ENCODE data around the gene FARP2.

FARP2 gene

DNA sequence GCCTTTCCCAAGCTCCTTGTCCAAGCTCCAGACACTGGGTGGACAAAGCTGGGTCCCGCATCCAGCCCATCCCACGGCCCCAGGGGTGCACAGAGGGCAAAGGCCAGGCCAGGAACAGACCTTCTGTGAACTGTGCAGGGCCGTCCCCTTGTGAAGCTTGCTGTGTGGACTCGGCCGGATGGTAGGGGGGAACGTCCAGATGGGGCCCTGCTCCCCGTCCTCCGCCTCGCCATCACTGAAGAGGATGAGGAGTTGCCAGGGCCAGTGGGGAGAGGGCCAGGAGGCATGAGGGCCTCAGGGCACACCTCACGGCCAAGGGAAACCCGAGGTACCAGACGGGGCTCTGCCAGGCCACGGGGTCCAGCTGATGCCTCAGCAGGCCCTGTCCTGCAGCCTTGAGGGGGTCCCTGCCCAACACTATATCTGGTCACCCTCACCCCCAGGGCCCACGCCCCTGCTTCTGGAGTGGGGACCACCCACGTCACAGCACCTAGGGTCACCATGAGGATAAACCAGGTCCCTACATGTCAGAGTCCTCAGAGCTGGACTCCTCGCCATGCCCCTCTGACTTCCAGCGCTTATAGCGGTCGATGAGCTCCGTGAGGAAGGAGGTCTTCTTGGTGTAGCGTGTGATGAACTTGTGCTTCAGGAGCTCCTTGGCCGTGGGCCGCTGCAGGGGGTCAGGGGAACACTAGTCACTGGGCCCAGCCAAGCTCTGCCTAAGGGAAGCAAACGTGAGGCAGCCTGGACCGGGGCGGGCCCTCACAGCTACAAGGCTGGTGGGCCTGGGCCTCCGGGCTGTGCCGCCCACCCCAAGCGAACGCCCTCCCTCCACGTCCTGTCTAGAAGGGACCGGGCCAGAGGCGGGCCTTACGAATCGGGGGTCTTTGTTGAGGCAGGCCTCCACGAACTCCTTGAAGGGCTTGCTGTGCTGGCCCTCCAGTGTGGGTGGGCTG lies 142.3 kb downstream of the FARP2 start:
- Histone ChIP-seq H3F3A (ENCODE audit: insufficient read depth, low read length) (no peaks in the 10 kb centered on the region), H3K27me3 (ENCODE audit: insufficient read depth, low read length) (no peaks in the 10 kb centered on the region), H4K20me1 (ENCODE audit: insufficient read depth, low read length) (no peaks in the 10 kb centered on the region), H3K4me2 (ENCODE audit: low read length) (no peak overlapping the region), H3K9ac (ENCODE audit: low read length) (no peak overlapping the region), H3K4me1 (ENCODE audit: insufficient read depth, low read length, severe bottlenecking) (no peaks in the 10 kb centered on the region), H2AFZ (ENCODE audit: low read length) (no peak overlapping the region), H3K79me2 (ENCODE audit: insufficient read depth, low read length) (no peaks in the 10 kb centered on the region), H3K9me2 (ENCODE audit: low read depth, low read length) (no peaks in the 10 kb centered on the region), H3K36me3 (ENCODE audit: insufficient read depth, low read length) (peaks cover 17% of the 10 kb centered on the region), H3K9me3 (ENCODE audit: low read length) (no peaks in the 10 kb centered on the region), H3K4me3 (ENCODE audit: low read depth, low read length, poor library complexity, severe bottlenecking) (no peak overlapping the region), H3K27ac (ENCODE audit: low read depth, low read length, poor library complexity, severe bottlenecking) (no peak overlapping the region)
- TF ChIP-seq, protein P1, sequence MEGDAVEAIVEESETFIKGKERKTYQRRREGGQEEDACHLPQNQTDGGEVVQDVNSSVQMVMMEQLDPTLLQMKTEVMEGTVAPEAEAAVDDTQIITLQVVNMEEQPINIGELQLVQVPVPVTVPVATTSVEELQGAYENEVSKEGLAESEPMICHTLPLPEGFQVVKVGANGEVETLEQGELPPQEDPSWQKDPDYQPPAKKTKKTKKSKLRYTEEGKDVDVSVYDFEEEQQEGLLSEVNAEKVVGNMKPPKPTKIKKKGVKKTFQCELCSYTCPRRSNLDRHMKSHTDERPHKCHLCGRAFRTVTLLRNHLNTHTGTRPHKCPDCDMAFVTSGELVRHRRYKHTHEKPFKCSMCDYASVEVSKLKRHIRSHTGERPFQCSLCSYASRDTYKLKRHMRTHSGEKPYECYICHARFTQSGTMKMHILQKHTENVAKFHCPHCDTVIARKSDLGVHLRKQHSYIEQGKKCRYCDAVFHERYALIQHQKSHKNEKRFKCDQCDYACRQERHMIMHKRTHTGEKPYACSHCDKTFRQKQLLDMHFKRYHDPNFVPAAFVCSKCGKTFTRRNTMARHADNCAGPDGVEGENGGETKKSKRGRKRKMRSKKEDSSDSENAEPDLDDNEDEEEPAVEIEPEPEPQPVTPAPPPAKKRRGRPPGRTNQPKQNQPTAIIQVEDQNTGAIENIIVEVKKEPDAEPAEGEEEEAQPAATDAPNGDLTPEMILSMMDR (IDR thresholded peaks at IDR 0.05; ENCODE audit: low read length), result no peak
- TF ChIP-seq EZH2 (IDR thresholded peaks at IDR 0.05; ENCODE audit: borderline replicate concordance, low read length), result no peak

DNA sequence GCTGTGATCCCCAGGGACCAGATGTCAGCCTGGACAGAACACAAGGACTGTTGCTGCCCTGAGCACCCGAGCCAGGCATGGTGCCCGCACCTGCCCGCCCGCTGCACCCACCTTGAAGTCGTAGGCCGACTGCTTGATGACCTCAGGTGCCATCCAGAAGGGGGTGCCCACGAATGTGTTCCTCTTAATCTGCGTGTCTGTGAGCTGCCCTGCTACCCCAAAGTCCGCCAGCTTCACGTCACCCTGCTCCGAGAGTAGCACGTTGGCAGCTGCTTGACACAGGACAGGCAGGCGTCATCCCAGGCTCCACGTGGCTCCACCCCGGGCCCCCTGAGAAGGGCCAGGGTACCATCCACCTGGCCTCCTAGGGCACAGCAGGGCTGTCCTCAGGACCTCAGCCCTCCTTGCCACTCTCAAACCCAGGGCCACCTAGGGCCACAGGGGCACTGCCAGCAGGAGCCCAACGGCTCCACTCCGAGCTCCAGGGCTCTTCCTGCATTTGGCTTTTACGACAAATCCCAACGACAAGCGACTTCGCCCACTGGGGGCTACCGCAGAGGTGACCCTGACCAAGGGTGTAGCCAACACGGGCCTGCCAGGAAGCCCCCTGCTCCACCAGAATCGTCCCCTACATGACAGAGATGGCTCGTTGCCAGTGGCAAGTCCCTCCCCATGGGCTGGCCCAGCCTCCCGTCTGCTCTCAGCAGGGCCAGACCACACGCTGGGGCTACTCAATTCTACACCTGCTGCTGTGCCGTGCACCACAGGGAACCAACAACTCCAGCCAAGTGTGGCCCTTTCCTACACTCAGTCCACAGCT lies 143.3 kb downstream of the FARP2 start:
- H3K9me3 ChIP-seq (ENCODE audit: low read length), result no peaks in the 10 kb centered on the region
- H3K27ac ChIP-seq (ENCODE audit: low read depth, low read length, poor library complexity, severe bottlenecking), result no peak overlapping the region
- H3F3A ChIP-seq (ENCODE audit: insufficient read depth, low read length), result no peaks in the 10 kb centered on the region
- H3K9ac ChIP-seq (ENCODE audit: low read length), result no peak overlapping the region
- no peaks in the 10 kb centered on the region for H3K27me3 ChIP-seq (ENCODE audit: insufficient read depth, low read length)
- H3K4me1 ChIP-seq (ENCODE audit: insufficient read depth, low read length, severe bottlenecking), result no peaks in the 10 kb centered on the region
- H3K4me2 ChIP-seq (ENCODE audit: low read length), result no peak overlapping the region
- H3K4me3 ChIP-seq (ENCODE audit: low read depth, low read length, poor library complexity, severe bottlenecking), result no peak overlapping the region
- no peak for TF ChIP-seq EZH2 (IDR thresholded peaks at IDR 0.05; ENCODE audit: borderline replicate concordance, low read length)
- TF ChIP-seq, protein P1 (IDR thresholded peaks at IDR 0.05; ENCODE audit: low read length), result no peak
- no peaks in the 10 kb centered on the region for H4K20me1 ChIP-seq (ENCODE audit: insufficient read depth, low read length)
- H3K79me2 ChIP-seq (ENCODE audit: insufficient read depth, low read length), result no peaks in the 10 kb centered on the region
- H3K9me2 ChIP-seq (ENCODE audit: low read depth, low read length), result no peaks in the 10 kb centered on the region
- no peak overlapping the region for H2AFZ ChIP-seq (ENCODE audit: low read length)
- H3K36me3 ChIP-seq (ENCODE audit: insufficient read depth, low read length), result peaks cover 17% of the 10 kb centered on the region

DNA sequence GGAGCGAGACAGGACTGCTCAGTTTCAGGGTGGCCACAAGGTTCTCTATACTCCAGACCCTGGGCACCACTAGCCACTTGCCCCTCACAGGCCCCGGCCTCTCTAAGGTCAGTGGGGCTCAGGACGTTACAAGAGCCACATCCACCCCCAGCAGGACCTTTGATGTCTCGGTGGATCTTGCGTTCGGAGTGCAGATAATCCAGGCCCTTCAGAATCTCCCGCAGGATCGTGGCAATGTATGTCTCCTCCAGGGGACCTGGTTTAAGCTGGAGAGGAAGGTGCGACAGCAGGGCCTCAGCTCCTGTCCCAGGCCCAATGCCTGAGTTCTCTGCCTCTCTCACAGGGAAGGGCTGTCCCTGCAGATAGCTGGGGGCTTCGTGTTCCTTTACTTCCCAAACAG lies 143.9 kb downstream of the FARP2 start:
- no peak overlapping the region for H3K4me2 ChIP-seq (ENCODE audit: low read length)
- H2AFZ ChIP-seq (ENCODE audit: low read length), result no peak overlapping the region
- no peaks in the 10 kb centered on the region for H3F3A ChIP-seq (ENCODE audit: insufficient read depth, low read length)
- H3K4me1 ChIP-seq (ENCODE audit: insufficient read depth, low read length, severe bottlenecking), result no peaks in the 10 kb centered on the region
- H3K4me3 ChIP-seq (ENCODE audit: low read depth, low read length, poor library complexity, severe bottlenecking), result no peak overlapping the region
- H3K9ac ChIP-seq (ENCODE audit: low read length), result no peak overlapping the region
- H3K9me2 ChIP-seq (ENCODE audit: low read depth, low read length), result no peaks in the 10 kb centered on the region
- H4K20me1 ChIP-seq (ENCODE audit: insufficient read depth, low read length), result no peaks in the 10 kb centered on the region
- peaks cover 11% of the 10 kb centered on the region for H3K36me3 ChIP-seq (ENCODE audit: insufficient read depth, low read length)
- H3K79me2 ChIP-seq (ENCODE audit: insufficient read depth, low read length), result no peaks in the 10 kb centered on the region
- H3K27ac ChIP-seq (ENCODE audit: low read depth, low read length, poor library complexity, severe bottlenecking), result no peak overlapping the region
- H3K9me3 ChIP-seq (ENCODE audit: low read length), result no peaks in the 10 kb centered on the region
- TF ChIP-seq, protein P1 (IDR thresholded peaks at IDR 0.05; ENCODE audit: low read length), result no peak
- TF ChIP-seq EZH2 (IDR thresholded peaks at IDR 0.05; ENCODE audit: borderline replicate concordance, low read length), result no peak
- no peaks in the 10 kb centered on the region for H3K27me3 ChIP-seq (ENCODE audit: insufficient read depth, low read length)
